GM12891 (cell line): ENCODE results near the gene THTPA.

ENCODE experiments used
- POLR2A ChIP-seq: IDR thresholded peaks from 2 replicates; pipeline ENCODE4 v1.6.1; 2011; ENCODE audit warnings: low read depth, low read length, control low read depth
- POLR2AphosphoS5 ChIP-seq: IDR thresholded peaks from 2 replicates; pipeline ENCODE4 v1.6.1; 2011; ENCODE audit warnings: low read depth, low read length, control low read depth
- TAF1 ChIP-seq: IDR thresholded peaks from 2 replicates; pipeline ENCODE4 v1.6.1; 2011; ENCODE audit warnings: low read depth, low read length, control low read depth

GRCh38 chr14:23577710-23578392, 21.8 kb downstream of the THTPA start:
- TF ChIP-seq POLR2AphosphoS5 (no peak), POLR2A (no peak), TAF1 (0 out of 2 replicates have a peak, but pooled peaks have one; percentile 22)
